A549 (cell line): ENCODE results near the gene GZMM.

Source experiments
- CBX8 ChIP-seq: fragments of 200-600 bp; sonication (generic); IDR thresholded peaks from 2 replicates; pipeline ENCODE4 v1.6.1; 2016
- CEBPB ChIP-seq, 2 experiments: fragments of >200 bp in 1 of 2; sonication (Bioruptor Twin) in 1 of 2; formaldehyde crosslinking in 1 of 2; IDR thresholded peaks; 2 replicates each; pipeline ENCODE4 v1.6.1; 2012 to 2016
- CTCF ChIP-seq: fragments of >200 bp; sonication (Bioruptor Twin); formaldehyde crosslinking; IDR thresholded peaks from 3 replicates; pipeline ENCODE4 v1.5.1; 2016
- ESRRA ChIP-seq: fragments of 150-350 bp; IDR thresholded peaks from 2 replicates; pipeline ENCODE4 v1.6.1; 2014; ENCODE audit warnings: mild to moderate bottlenecking, low read length, borderline replicate concordance
- HDAC2 ChIP-seq: fragments of 200-600 bp; sonication (generic); IDR thresholded peaks from 2 replicates; pipeline ENCODE4 v1.6.1; 2016
- MAFK ChIP-seq: fragments of 450-650 bp; IDR thresholded peaks from 2 replicates; pipeline ENCODE4 v1.6.1; 2014; ENCODE audit not compliant: partially characterized antibody
- NR3C1 ChIP-seq: fragments of >200 bp; sonication (Bioruptor Twin); formaldehyde crosslinking; IDR thresholded peaks from 3 replicates; pipeline ENCODE4 v1.6.1; 2017
- PBX3 ChIP-seq: IDR thresholded peaks from 2 replicates; pipeline ENCODE4 v1.6.1; 2012
- POLR2A ChIP-seq: IDR thresholded peaks from 2 replicates; pipeline ENCODE4 v1.6.1; 2012; ENCODE audit warnings: mild to moderate bottlenecking, low read length
- REST ChIP-seq: fragments of 200-600 bp; sonication (generic); IDR thresholded peaks from 2 replicates; pipeline ENCODE4 v1.6.1; 2016; ENCODE audit warnings: antibody characterized with exemption, mild to moderate bottlenecking, moderate library complexity
- RFX5 ChIP-seq: fragments of 450-650 bp; IDR thresholded peaks from 2 replicates; pipeline ENCODE4 v1.7.1; 2014; ENCODE audit warnings: antibody characterized with exemption, mild to moderate bottlenecking, moderate library complexity
- SREBF2 ChIP-seq: fragments of 450-650 bp; IDR thresholded peaks from 2 replicates; pipeline ENCODE4 v1.6.1; 2014; ENCODE audit warnings: mild to moderate bottlenecking, moderate library complexity
- TP53 ChIP-seq: fragments of 250-450 bp; sonication (Bioruptor Pico); IDR thresholded peaks from 2 replicates; pipeline ENCODE4 v1.5.0; 2021; ENCODE audit warnings: mild to moderate bottlenecking, moderate library complexity
- USF2 ChIP-seq: fragments of 450-650 bp; IDR thresholded peaks from 2 replicates; pipeline ENCODE4 v1.6.1; 2014; ENCODE audit warnings: antibody characterized with exemption

GRCh38 chr19:522726-523125 lies 21.1 kb upstream of the GZMM start:
- TF ChIP-seq CTCF (no peak), TP53 (CRISPR knock-in tag) (no peak), RFX5 (no peak), CBX8 (no peak), PBX3 (no peak), SREBF2 (no peak), CEBPB (IDR thresholded peaks at IDR 0.05) (no peak), MAFK (no peak), REST (no peak), POLR2A (no peak), ESRRA (no peak), HDAC2 (no peak), USF2 (no peak), NR3C1 (no peak)
